ENCODE results near the gene LCP2.

The LCP2 gene

GRCh38 chr5:170296036-170296934, 1.3 kb downstream of the LCP2 start:
- DNase-seq, result no peak

GRCh38 chr5:170294556-170294955, 3.0 kb downstream of the LCP2 start:
- DNase-seq, result no peak

GRCh38 chr5:170294057-170294456, 3.5 kb downstream of the LCP2 start:
- DNase-seq, result no peak

GRCh38 chr5:170293273-170293672, 4.3 kb downstream of the LCP2 start:
- DNase-seq, result peak in 3 of 5 experiments; percentile 26 to 84 (median 80)

GRCh38 chr5:170292179-170293104, 5.1 kb downstream of the LCP2 start:
- no peak for DNase-seq

GRCh38 chr5:170290498-170290897, 7.1 kb downstream of the LCP2 start:
- DNase-seq, result no peak

- no peak for DNase-seq
These were observed 7.8 kb downstream of the LCP2 start for GRCh38 chr5:170289764-170290163.

GRCh38 chr5:170289121-170289520, 8.5 kb downstream of the LCP2 start:
- DNase-seq, result no peak

- DNase-seq, result no peak
These were observed 9.0 kb downstream of the LCP2 start for GRCh38 chr5:170288551-170288950.

- DNase-seq, result no peak
These were observed 9.4 kb downstream of the LCP2 start for GRCh38 chr5:170288151-170288550.

GRCh38 chr5:170287532-170287931, 10.0 kb downstream of the LCP2 start:
- DNase-seq, result peak in 1 of 5 experiments; percentile 38

GRCh38 chr5:170286386-170286925, 11.1 kb downstream of the LCP2 start:
- DNase-seq, result no peak

- DNase-seq, result no peak
These were observed 12.4 kb downstream of the LCP2 start for GRCh38 chr5:170285181-170285580.

GRCh38 chr5:170284231-170284630, 13.3 kb downstream of the LCP2 start:
- DNase-seq, result no peak

- DNase-seq, result no peak
These were observed 14.3 kb downstream of the LCP2 start for GRCh38 chr5:170283296-170283695.

- no peak for DNase-seq
These were observed 17.5 kb downstream of the LCP2 start for GRCh38 chr5:170280011-170280493.

- no peak for DNase-seq
These were observed 18.1 kb downstream of the LCP2 start for GRCh38 chr5:170279459-170279817.

- peak; percentile 50 to 99 (median 82) for DNase-seq
These were observed 18.7 kb downstream of the LCP2 start for GRCh38 chr5:170278611-170279458.

- peak in 1 of 5 experiments; percentile 48 for DNase-seq
These were observed 19.7 kb downstream of the LCP2 start for GRCh38 chr5:170277867-170278281.

- DNase-seq, result no peak
These were observed 21.4 kb downstream of the LCP2 start for GRCh38 chr5:170276140-170276539.

- peak in 3 of 5 experiments; percentile 54 to 83 (median 75) for DNase-seq
These were observed 22.1 kb downstream of the LCP2 start for GRCh38 chr5:170275376-170275994.

Data from T-helper 2 cell (primary cell).